Breast epithelium (tissue), 4 donors: ENCODE measurements around the gene CABP5. TPM values are rescaled to one million over a fixed set of nuclear protein-coding genes. Genes with fewer than 3 reads are reported as not detected.

Source experiments
- DNase-seq, 2 donors: peaks; one replicate each; pipeline ENCODE4 v3.0.0-alpha.2; 2019; ENCODE audit warnings: low spot score in 2 of 2
- H3K27ac ChIP-seq, 2 donors: fragments of 200-600 bp; sonication (generic) in 1 of 2; one replicate each; pipeline ENCODE4 v1.5.1; 2016 to 2019; ENCODE audit warnings: mild to moderate bottlenecking in 1 of 2
- H3K27me3 ChIP-seq, 2 donors: fragments of 200-600 bp; sonication (generic) in 1 of 2; one replicate each; pipeline versions ENCODE4 v1.5.1 to v1.6.0; 2017 to 2019; ENCODE audit warnings: control low read depth in 1 of 2, mild to moderate bottlenecking in 1 of 2
- H3K36me3 ChIP-seq: fragments of 200-600 bp; one replicate; pipeline ENCODE4 v1.5.1; 2019
- H3K4me1 ChIP-seq, 2 donors: fragments of 200-600 bp; sonication (generic); one replicate each; pipeline ENCODE4 v1.5.1; 2016 to 2019; ENCODE audit warnings: control low read depth in 1 of 2
- H3K4me3 ChIP-seq, 3 donors: fragments of 200-600 bp; sonication (generic); 1 replicate in 2 of 3; 2 replicates in 1 of 3; pipeline ENCODE4 v1.5.1; 2016 to 2019; ENCODE audit warnings: mild to moderate bottlenecking in 3 of 3, moderate library complexity in 2 of 3
- H3K9me3 ChIP-seq, 2 donors: fragments of 200-600 bp; sonication (generic) in 1 of 2; one replicate each; pipeline ENCODE4 v1.5.1; 2016 to 2019; ENCODE audit warnings: control low read depth in 1 of 2
- POLR2A ChIP-seq: fragments of 450-650 bp; IDR thresholded peaks from one replicate; pipeline ENCODE4 v1.6.1; 2016; ENCODE audit warnings: antibody characterized with exemption, mild to moderate bottlenecking, moderate library complexity
- POLR2AphosphoS5 ChIP-seq, 3 donors: sonication (generic); formaldehyde crosslinking; IDR thresholded peaks; one replicate each; pipeline ENCODE4 v1.6.1; 2017; ENCODE audit warnings: antibody characterized with exemption in 3 of 3
- intact Hi-C: fragments of 100-400 bp; cut with DNase I; formaldehyde crosslinking; loops from one replicate; pipeline ENCODE4 v1.15.1; 2023; ENCODE audit warnings: low total_unique reads
- total RNA-seq, 3 donors: library from RNA; depleted of rRNA; stranded (reverse); fragments of >200 nt; gene quantifications; one replicate each; pipeline ENCODE4 v1.1.0, GENCODE V29; 2016
- TF ChIP-seq, protein P1 (sequence below), 3 donors: fragments of 450-650 bp; IDR thresholded peaks; one replicate each; pipeline ENCODE4 v1.5.1; 2016 to 2017; ENCODE audit warnings: antibody characterized with exemption in 3 of 3, mild to moderate bottlenecking in 3 of 3, moderate library complexity in 3 of 3

CABP5 gene
- total RNA-seq, 3 donors from 2014 or later, result not detected

DNA sequence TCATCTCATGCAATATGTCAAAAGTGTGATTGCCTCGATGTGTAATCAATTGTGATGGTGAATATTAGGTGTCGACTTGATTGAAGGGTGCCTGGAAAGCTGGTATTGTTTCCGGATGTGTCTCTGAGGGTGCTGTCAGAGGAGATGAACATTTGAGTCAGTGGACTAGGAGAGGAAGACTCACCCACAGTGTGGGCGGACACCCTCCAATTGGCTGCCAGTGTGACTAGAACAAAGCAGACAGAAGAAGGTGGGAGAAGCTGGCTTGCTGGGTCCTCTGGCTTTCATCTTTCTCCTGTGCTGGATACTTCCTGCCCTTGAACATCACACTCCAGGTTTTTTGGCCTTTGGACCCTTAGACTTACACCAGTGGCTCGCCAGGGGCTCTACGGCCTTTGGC is 15.5 kb upstream of the CABP5 start:
- H3K27ac ChIP-seq, result no peak overlapping the region
- DNase-seq, result no peak
- H3K4me3 ChIP-seq, result no peak overlapping the region
- H3K4me1 ChIP-seq, result no peaks in the 10 kb centered on the region
- H3K27me3 ChIP-seq, result no peaks in the 10 kb centered on the region
- H3K9me3 ChIP-seq, result no peaks in the 10 kb centered on the region
- TF ChIP-seq, protein P1, sequence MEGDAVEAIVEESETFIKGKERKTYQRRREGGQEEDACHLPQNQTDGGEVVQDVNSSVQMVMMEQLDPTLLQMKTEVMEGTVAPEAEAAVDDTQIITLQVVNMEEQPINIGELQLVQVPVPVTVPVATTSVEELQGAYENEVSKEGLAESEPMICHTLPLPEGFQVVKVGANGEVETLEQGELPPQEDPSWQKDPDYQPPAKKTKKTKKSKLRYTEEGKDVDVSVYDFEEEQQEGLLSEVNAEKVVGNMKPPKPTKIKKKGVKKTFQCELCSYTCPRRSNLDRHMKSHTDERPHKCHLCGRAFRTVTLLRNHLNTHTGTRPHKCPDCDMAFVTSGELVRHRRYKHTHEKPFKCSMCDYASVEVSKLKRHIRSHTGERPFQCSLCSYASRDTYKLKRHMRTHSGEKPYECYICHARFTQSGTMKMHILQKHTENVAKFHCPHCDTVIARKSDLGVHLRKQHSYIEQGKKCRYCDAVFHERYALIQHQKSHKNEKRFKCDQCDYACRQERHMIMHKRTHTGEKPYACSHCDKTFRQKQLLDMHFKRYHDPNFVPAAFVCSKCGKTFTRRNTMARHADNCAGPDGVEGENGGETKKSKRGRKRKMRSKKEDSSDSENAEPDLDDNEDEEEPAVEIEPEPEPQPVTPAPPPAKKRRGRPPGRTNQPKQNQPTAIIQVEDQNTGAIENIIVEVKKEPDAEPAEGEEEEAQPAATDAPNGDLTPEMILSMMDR (IDR thresholded peaks at IDR 0.05), result no peak
- TF ChIP-seq POLR2A (no peak), POLR2AphosphoS5 (IDR thresholded peaks at IDR 0.05) (no peak)
- intact Hi-C loops, result no loop called here
- H3K36me3 ChIP-seq, result no peaks in the 10 kb centered on the region

DNA sequence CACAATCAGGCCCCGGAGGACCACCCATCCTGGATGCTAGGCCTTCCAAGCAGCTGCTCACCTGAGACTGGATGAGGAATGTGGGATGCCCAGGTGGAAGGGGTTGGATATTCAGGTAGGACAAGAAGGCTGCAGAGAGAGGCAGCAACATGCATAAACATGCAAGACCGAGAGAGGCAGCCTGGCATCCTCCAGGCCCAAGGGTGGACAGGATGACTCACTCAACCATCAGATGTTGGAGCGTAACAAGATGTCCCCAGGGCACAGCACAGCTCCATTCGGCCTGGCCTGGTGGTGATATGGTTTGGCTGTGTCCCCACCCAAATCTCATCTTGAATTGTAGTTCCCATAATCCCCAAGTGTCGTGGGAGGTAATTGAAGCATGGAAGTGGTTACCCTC is 10.0 kb upstream of the CABP5 start:
- DNase-seq, result no peak
- TF ChIP-seq, protein P1 (IDR thresholded peaks at IDR 0.05), result no peak
- H3K4me3 ChIP-seq, result no peak overlapping the region
- no peak overlapping the region for H3K27ac ChIP-seq
- intact Hi-C loops, result no loop called here
- H3K27me3 ChIP-seq, result no peaks in the 10 kb centered on the region
- H3K4me1 ChIP-seq, result no peaks in the 10 kb centered on the region
- no peaks in the 10 kb centered on the region for H3K36me3 ChIP-seq
- H3K9me3 ChIP-seq, result no peaks in the 10 kb centered on the region

DNA sequence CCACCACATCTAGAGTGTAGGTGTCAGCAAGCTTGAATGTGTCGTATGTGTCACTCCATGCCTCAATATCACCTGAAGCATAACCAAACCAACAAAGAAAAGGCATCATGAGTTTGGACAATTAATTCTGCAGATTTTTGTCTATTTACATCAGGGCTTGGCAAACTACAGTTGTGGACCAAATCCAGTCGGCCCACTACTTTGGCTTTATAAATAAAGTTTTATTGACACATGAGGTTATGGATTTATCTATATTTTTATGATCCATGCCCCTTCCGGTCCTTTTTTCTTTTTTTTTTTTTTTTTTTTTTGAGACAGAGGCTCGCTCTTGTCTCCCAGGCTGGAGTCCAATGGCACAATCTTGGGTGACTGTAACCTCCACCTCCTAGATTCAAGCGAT is 9.2 kb upstream of the CABP5 start:
- no peaks in the 10 kb centered on the region for H3K36me3 ChIP-seq
- H3K4me3 ChIP-seq, result no peak overlapping the region
- H3K4me1 ChIP-seq, result no peaks in the 10 kb centered on the region
- H3K27ac ChIP-seq, result no peak overlapping the region
- H3K27me3 ChIP-seq, result no peaks in the 10 kb centered on the region
- DNase-seq, result no peak
- intact Hi-C loops, result no loop called here
- no peaks in the 10 kb centered on the region for H3K9me3 ChIP-seq
- TF ChIP-seq POLR2A (no peak), POLR2AphosphoS5 (IDR thresholded peaks at IDR 0.05) (no peak)
- TF ChIP-seq, protein P1 (IDR thresholded peaks at IDR 0.05), result no peak

DNA sequence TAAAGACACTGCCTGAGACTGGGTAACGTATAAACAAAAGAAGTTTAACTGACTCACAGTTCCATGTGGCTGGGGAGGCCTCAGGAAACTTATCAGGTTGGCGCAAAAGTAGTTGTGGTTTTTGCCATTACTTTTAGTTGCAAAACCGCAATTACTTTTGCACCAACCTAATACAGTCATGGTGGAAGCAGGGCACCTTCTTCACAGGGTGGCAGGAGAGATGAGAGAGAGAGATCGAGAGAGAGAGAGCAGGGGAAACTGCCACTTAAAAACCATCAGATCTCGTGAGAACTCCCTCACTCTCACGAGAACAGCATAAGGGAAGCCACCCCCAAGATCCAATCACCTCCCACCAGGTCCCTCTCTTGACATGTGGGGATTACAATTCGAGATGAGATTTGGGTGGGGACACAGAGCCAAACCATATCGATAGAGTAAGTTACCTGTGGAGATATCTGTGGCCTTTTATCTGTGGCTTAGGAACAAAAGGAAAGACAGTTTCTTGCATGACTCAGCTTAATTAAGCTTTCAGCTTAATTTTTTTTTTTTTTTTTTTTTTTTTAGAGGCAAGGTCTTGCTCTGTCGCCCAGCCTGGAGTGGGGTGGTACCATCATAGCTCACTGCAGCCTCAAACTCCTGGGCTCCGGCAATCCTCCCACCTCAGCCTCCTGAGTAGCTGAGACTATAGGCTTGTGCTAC is 7.6 kb upstream of the CABP5 start:
- Histone ChIP-seq H3K4me3 (no peak overlapping the region), H3K4me1 (no peaks in the 10 kb centered on the region), H3K9me3 (no peaks in the 10 kb centered on the region), H3K27me3 (no peaks in the 10 kb centered on the region), H3K27ac (no peak overlapping the region), H3K36me3 (no peaks in the 10 kb centered on the region)
- TF ChIP-seq POLR2A (no peak), POLR2AphosphoS5 (IDR thresholded peaks at IDR 0.05) (no peak)
- TF ChIP-seq, protein P1 (IDR thresholded peaks at IDR 0.05), result no peak
- intact Hi-C loops, result no loop called here
- no peak for DNase-seq

DNA sequence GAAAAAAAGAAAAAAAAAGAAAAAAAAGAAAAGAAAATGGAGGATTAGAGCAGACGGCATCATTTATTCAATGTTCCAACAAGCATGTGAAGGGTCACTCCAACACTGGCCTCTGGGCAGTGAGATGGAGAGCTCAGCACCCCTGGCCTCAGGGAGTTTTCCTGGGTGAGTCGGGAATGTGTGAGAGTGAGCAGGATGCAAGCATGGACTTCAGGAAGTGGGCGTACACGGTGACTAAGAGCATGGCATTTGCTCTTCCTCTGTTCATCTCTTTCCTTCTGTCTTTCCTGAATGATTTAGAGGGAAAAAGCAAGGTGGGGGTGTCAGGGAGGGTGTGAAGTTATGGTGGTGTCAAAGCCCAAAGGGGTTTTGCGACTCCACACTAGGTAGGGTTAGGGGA is 682 bp upstream of the CABP5 start:
- Histone ChIP-seq H3K27me3 (peaks cover 0 to 20% of the 10 kb centered on the region in 2 donors), H3K27ac (no peak overlapping the region), H3K9me3 (no peaks in the 10 kb centered on the region), H3K4me1 (no peaks in the 10 kb centered on the region), H3K4me3 (no peak overlapping the region), H3K36me3 (no peaks in the 10 kb centered on the region)
- intact Hi-C loops, result no loop called here
- TF ChIP-seq, protein P1 (IDR thresholded peaks at IDR 0.05), result no peak
- TF ChIP-seq POLR2AphosphoS5 (IDR thresholded peaks at IDR 0.05), result no peak
- no peak for TF ChIP-seq POLR2A
- DNase-seq, result no peak
